Prostate gland (tissue), 2 donors: ENCODE data around the gene RARA.

ENCODE experiments used
- POLR2A ChIP-seq: fragments of 450-650 bp; IDR thresholded peaks from one replicate; pipeline ENCODE4 v1.6.1; 2016; ENCODE audit warnings: antibody characterized with exemption, mild to moderate bottlenecking
- TF ChIP-seq, protein P1 (sequence below), 4 experiments: fragments of 200-600 bp in 2 of 4; fragments of 450-650 bp in 2 of 4; sonication (generic) in 2 of 4; IDR thresholded peaks; 1 replicate in 3 of 4; 2 replicates in 1 of 4; pipeline ENCODE4 v1.5.1; 2016 to 2019; ENCODE audit warnings: antibody characterized with exemption in 4 of 4, mild to moderate bottlenecking in 2 of 4, moderate library complexity in 2 of 4

DNA sequence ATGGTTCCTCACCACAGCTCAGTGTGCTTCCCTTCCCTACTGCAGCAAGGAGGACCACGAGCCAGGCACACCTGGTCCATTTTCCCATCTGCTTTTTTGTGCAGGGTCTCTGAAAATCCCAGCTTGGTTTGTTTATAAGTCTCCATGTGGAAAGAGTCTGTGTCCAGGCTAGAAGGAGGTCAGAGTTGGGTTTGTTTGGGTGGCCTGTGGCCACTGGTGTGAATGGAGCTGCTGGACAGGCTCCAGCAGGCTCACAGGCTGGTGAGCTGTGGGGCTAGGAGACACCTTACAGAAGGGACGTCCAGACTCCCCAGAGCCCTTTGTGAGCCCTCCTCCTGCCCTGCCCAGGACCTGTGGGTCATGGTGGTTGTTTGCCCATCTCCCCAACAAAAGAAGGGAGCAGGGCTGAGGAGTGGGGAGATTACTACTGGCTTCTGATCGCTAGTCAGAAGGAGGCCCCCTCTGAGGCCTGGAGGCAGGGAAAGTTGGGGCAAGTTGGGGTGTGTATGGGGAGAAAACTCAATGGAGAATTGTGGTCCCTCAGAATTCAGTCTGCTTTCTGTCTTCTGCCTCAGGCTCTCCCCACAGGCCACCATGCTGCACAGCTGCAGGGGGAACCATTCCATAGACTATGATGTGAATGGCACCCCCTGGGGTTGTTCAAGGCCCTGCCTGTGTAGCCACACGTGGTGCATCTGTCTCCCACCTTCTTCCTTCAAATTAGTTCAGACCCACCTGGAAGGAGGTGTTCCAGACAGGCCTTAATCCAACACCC lies 4.1 kb downstream of the RARA start:
- TF ChIP-seq POLR2A: no peak
- TF ChIP-seq, protein P1, sequence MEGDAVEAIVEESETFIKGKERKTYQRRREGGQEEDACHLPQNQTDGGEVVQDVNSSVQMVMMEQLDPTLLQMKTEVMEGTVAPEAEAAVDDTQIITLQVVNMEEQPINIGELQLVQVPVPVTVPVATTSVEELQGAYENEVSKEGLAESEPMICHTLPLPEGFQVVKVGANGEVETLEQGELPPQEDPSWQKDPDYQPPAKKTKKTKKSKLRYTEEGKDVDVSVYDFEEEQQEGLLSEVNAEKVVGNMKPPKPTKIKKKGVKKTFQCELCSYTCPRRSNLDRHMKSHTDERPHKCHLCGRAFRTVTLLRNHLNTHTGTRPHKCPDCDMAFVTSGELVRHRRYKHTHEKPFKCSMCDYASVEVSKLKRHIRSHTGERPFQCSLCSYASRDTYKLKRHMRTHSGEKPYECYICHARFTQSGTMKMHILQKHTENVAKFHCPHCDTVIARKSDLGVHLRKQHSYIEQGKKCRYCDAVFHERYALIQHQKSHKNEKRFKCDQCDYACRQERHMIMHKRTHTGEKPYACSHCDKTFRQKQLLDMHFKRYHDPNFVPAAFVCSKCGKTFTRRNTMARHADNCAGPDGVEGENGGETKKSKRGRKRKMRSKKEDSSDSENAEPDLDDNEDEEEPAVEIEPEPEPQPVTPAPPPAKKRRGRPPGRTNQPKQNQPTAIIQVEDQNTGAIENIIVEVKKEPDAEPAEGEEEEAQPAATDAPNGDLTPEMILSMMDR (IDR thresholded peaks at IDR 0.05): no peak
